Prostate gland (tissue), 1 donor: ENCODE measurements around the gene FLT4.

Experiments used
- POLR2A ChIP-seq: fragments of 450-650 bp; IDR thresholded peaks from one replicate; pipeline ENCODE4 v1.6.1; 2016; ENCODE audit warnings: antibody characterized with exemption, mild to moderate bottlenecking
- POLR2AphosphoS5 ChIP-seq: sonication (generic); formaldehyde crosslinking; IDR thresholded peaks from one replicate; pipeline ENCODE4 v1.6.1; 2017; ENCODE audit warnings: antibody characterized with exemption

DNA sequence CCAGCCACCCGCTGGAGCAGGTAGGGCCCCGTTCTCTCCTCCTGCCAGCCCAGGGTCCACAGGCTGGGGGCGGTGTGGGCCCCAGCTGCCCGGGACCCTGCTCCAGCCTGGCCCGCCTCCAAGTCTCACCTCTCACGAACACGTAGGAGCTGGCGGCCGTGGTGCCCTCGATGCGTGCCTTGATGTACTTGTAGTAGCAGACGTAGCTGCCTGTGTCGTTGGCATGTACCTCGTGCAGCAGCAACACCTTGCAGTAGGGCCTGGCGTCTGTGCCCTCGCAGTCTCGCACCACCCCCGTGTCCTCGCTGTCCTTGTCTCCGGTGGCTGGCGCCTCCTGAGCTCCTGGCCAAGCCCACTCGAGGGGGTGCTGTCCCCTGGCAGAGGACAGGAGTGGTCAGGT, 19.0 kb downstream of the FLT4 start:
- no peak for TF ChIP-seq POLR2AphosphoS5
- no peak for TF ChIP-seq POLR2A
